Gastrocnemius medialis (tissue), 4 donors: ENCODE measurements around the gene SKI.

ENCODE experiments used
- CTCF ChIP-seq, 5 experiments: fragments of 450-650 bp in 3 of 5; fragments of 200-600 bp in 2 of 5; sonication (generic) in 2 of 5; IDR thresholded peaks in 4 of 5; conservative IDR thresholded peaks in 1 of 5; 1 replicate in 4 of 5; 2 replicates in 1 of 5; pipeline ENCODE4 v1.5.1; 2016 to 2019; ENCODE audit warnings: antibody characterized with exemption in 5 of 5, mild to moderate bottlenecking in 3 of 5, moderate library complexity in 3 of 5
- POLR2A ChIP-seq, 2 donors: fragments of 450-650 bp; IDR thresholded peaks; one replicate each; pipeline ENCODE4 v1.6.1; 2017; ENCODE audit warnings: antibody characterized with exemption in 2 of 2, mild to moderate bottlenecking in 2 of 2, moderate library complexity in 2 of 2

DNA sequence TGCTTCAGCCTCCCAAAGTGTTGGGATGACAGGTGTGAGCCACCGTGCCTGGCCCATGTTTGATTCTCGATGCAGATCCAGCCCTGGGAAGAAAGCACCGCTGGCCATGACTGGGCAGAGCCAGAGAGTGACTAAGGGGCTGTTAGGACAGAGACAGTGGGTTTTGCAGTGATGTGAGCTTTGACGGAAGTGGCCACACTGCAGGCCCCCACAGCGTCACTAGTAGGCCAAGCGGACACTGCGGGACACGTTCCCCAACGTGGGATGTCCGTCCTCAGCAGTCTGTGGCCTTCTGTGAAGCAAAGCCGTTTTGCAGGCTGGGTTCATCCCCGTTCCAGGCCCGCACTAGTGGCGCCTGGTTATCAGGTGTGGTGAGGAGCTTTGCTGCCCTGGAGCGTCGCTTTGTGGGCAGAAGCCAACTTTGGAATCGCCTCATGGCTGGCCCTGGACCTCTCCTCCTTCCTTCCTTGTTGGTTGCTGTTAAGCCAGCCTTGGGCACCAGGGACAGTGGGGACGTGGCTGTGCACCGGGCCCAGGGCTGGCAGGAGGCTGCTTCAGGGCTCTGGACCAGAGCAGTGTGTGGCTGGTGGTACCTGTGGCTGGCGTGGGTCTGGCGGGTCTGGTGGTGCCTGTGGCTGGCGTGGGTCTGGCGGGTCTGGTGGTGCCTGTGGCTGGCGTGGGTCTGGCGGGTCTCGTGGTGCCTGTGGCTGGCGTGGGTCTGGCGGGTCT is 41.2 kb downstream of the SKI start:
- TF ChIP-seq POLR2A (IDR thresholded peaks at IDR 0.05) (no peak), CTCF (IDR thresholded peaks at IDR 0.05 in 4 of 5, conservative IDR thresholded peaks at IDR 0.05 in 1 of 5) (no peak)
